BJ (cell line): ENCODE results near the gene PVR. TPM values are rescaled to one million over a fixed set of nuclear protein-coding genes. Genes with fewer than 3 reads are reported as not detected.

ENCODE experiments used
- CTCF ChIA-PET: fragments of 350-600 bp; formaldehyde crosslinking; extraction: SDS; loops from one replicate; lab custom pipeline; 2021; ENCODE audit warnings: antibody characterized with exemption, inconsistent platforms; lab: Yijun Ruan, JAX
- POLR2A ChIA-PET: fragments of 300-600 bp; sonication (Branson Sonifier 250); formaldehyde crosslinking; extraction: SDS; loops from one replicate; lab custom pipeline; 2021; ENCODE audit warnings: antibody characterized with exemption; lab: Charles Lee
- DNase-seq: peaks from one replicate; pipeline ENCODE4 v3.0.0-alpha.2; 2011; ENCODE audit warnings: low read depth
- H3K27me3 ChIP-seq: 2 replicates; pipeline ENCODE4 v1.6.0; 2011; ENCODE audit warnings: low read length; ENCODE audit not compliant: control insufficient read depth, insufficient read depth
- H3K36me3 ChIP-seq: 2 replicates; pipeline ENCODE4 v1.5.1; 2011; ENCODE audit warnings: low read length; ENCODE audit not compliant: control insufficient read depth, insufficient read depth
- H3K4me3 ChIP-seq: 2 replicates; pipeline ENCODE4 v1.5.1; 2011; ENCODE audit warnings: low read depth, mild to moderate bottlenecking, control low read depth, low read length
- polyA plus RNA-seq: library from polyadenylated mRNA; depleted of rRNA; stranded (reverse); fragments of >200 nt; gene quantifications from 2 replicates; pipeline ENCODE4 v1.2.3, GENCODE V29; 2011
- TF ChIP-seq, protein P1 (sequence below): IDR thresholded peaks from 2 replicates; pipeline ENCODE4 v1.5.1; 2011; ENCODE audit warnings: low read depth, mild to moderate bottlenecking, control low read depth, inconsistent platforms, low read length, moderate library complexity; ENCODE audit not compliant: insufficient read depth

PVR gene
- polyA plus RNA-seq, 1 experiment: 129 TPM

DNA sequence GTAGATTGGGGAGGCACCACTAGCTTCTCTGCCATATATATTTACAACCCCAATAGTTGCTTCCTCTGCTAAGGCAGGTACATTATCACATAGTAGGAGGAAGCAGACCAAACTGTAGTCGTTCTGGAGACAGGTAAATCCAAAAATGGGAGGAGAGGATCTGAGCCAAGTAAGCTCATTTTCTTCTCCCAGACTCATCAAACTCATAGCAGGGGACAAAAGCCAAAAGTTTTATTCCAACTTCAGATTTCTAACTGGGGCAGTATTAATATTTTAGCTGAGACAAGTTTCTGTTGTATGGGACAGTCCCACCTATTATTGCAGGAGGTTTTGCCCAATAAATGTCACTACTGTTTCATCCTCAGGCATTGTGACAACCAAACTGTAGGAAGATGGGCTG is 38.2 kb upstream of the PVR start:
- TF ChIP-seq, protein P1, sequence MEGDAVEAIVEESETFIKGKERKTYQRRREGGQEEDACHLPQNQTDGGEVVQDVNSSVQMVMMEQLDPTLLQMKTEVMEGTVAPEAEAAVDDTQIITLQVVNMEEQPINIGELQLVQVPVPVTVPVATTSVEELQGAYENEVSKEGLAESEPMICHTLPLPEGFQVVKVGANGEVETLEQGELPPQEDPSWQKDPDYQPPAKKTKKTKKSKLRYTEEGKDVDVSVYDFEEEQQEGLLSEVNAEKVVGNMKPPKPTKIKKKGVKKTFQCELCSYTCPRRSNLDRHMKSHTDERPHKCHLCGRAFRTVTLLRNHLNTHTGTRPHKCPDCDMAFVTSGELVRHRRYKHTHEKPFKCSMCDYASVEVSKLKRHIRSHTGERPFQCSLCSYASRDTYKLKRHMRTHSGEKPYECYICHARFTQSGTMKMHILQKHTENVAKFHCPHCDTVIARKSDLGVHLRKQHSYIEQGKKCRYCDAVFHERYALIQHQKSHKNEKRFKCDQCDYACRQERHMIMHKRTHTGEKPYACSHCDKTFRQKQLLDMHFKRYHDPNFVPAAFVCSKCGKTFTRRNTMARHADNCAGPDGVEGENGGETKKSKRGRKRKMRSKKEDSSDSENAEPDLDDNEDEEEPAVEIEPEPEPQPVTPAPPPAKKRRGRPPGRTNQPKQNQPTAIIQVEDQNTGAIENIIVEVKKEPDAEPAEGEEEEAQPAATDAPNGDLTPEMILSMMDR: no peak
- Histone ChIP-seq H3K4me3 (no peak overlapping the region), H3K27me3 (no peaks in the 10 kb centered on the region), H3K36me3 (no peaks in the 10 kb centered on the region)
- CTCF ChIA-PET: interaction anchor here (0.7 to 1.2 kb wide), 3 partner anchors 12 to 83 kb away, joined by 3 read pairs; no protein-coding TSS in a partner anchor
- no peak for DNase-seq
- POLR2A ChIA-PET: no interaction called here

DNA sequence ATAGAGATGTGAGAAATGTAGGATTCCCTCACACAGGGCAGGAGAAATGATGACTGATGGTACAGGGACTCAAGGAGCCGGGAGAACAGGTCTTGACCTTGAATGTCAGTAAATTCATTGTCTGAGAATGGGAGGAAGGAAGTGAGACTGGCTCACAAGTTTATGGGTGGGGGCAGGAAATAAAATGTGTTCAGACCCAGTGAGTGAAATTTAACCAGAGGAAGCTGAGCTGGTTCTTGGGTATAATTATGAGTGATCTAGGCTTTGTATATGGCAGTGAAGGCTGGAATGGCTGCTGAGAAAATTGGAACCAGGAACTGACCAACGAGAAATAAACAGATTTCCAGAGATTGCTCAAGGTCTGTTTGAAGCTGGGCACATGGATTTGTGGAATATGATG is 36.7 kb upstream of the PVR start:
- H3K27me3 ChIP-seq: no peaks in the 10 kb centered on the region
- CTCF ChIA-PET: interaction anchor here (0.6 to 1.2 kb wide), 2 partner anchors 25 to 229 kb away, joined by 3 read pairs; no protein-coding TSS in a partner anchor
- no peaks in the 10 kb centered on the region for H3K36me3 ChIP-seq
- POLR2A ChIA-PET: interaction anchor here (0.6 kb wide), 1 partner anchor 19 kb away, joined by 5 read pairs; no protein-coding TSS in a partner anchor
- no peak for DNase-seq
- no peak overlapping the region for H3K4me3 ChIP-seq
- TF ChIP-seq, protein P1: no peak

DNA sequence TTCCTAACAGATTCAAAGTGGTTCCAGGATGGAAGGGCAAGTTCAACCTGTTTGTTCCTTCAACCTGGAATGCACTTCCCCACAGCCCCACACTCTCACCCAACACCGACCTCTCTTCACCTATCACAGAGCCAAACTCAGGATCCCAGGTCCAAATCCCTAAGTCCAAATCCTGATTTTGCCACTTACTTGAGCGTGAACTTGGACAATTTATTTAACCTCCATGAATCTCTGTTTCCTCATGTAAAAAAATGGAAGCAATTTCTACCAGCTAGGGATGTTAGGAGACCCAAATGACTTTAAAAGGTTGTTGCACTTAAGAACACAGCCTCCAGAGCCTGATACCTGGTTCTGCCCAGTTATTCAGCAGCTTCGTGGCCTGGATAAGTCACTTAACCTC is 35.8 kb upstream of the PVR start:
- no peak for DNase-seq
- CTCF ChIA-PET: interaction anchor here (0.7 to 4.5 kb wide), 2 partner anchors 10 to 49 kb away, joined by 4 to 24 read pairs; no protein-coding TSS in a partner anchor
- TF ChIP-seq, protein P1: no peak
- Histone ChIP-seq H3K27me3 (no peaks in the 10 kb centered on the region), H3K4me3 (no peak overlapping the region), H3K36me3 (no peaks in the 10 kb centered on the region)
- POLR2A ChIA-PET: no interaction called here

DNA sequence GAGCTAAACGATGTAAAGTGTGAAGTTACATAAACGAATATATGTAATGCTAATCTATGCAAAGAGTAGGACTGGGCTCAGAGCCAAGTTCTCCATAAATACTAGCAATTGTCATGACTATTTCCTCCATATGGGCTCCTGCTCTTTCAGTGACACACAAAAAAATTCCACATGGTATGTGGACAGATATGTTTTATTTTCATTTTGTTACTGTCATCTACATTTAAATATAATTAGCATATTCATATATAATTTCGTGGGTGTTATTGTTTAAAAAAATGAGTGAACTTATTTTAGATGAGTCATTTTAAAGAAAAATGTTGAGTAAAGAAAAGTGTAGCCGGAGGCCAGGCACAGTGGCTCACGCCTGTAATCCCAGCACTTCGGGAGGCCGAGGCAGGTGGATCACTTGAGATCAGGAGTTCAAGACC is 35.3 kb upstream of the PVR start:
- Histone ChIP-seq H3K36me3 (no peaks in the 10 kb centered on the region), H3K27me3 (no peaks in the 10 kb centered on the region), H3K4me3 (no peak overlapping the region)
- TF ChIP-seq, protein P1: no peak
- ChIA-PET POLR2A (no interaction called here), CTCF (interaction anchor here (0.7 to 4.5 kb wide), 6 partner anchors 10 to 49 kb away, joined by 3 to 24 read pairs (median 6); no protein-coding TSS in a partner anchor)
- no peak for DNase-seq

DNA sequence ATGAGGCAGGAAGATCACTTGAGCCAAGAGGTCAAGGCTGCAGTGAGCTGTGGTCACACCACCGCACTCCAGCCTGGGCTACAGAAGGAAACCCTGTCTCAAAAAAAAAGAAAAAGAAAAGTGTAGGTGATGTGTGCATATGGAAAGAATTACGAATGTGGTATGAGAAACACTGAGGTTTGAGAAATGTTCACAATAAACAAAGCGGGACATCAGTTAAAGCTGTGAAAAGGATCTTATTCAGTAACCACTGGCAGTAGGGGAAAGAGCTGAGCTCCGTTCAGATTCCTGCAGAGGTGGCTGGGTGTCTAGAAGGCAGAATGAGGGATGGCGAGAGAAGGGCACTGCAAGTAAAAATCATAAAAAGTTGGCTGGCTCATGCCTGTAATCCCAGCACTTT is 34.5 kb upstream of the PVR start:
- no peak for DNase-seq
- POLR2A ChIA-PET: no interaction called here

More for the DNA sequence above, 34.5 kb upstream of the PVR start:
- no peaks in the 10 kb centered on the region for H3K36me3 ChIP-seq
- H3K4me3 ChIP-seq: no peak overlapping the region
- TF ChIP-seq, protein P1: no peak
- CTCF ChIA-PET: interaction anchor here (0.6 to 4.5 kb wide), 9 partner anchors 14 to 161 kb away, joined by 3 to 24 read pairs (median 8); no protein-coding TSS in a partner anchor
- H3K27me3 ChIP-seq: no peaks in the 10 kb centered on the region
